H1 (cell line): ENCODE data around the gene ZNF561. TPM values are rescaled to one million over a fixed set of nuclear protein-coding genes. Genes with fewer than 3 reads are reported as not detected.

ENCODE experiments used
- CTCF ChIA-PET: fragments of 300-600 bp; sonication (Branson Sonifier 250); formaldehyde crosslinking; loops from one replicate; lab custom pipeline; 2021; ENCODE audit not compliant: partially characterized antibody; lab: Charles Lee
- POLR2A ChIA-PET: fragments of 300-600 bp; sonication (Branson Sonifier 250); formaldehyde crosslinking; loops from one replicate; lab custom pipeline; 2021; ENCODE audit warnings: inconsistent platforms; ENCODE audit not compliant: partially characterized antibody; lab: Charles Lee
- DNase-seq, 2 experiments: peaks; one replicate each; pipeline versions ENCODE4 v3.0.0 to v3.0.0-alpha.2; 2010 to 2022; ENCODE audit warnings: low spot score in 2 of 2, low read depth in 1 of 2, mixed read lengths in 1 of 2
- FAIRE-seq: peaks from 2 replicates; lab custom pipeline; 2011; peaks lifted over from hg19 to GRCh38; lab: Jason Lieb, UNC
- H2AFZ ChIP-seq: 2 replicates; pipeline ENCODE4 v1.8.1; 2012; ENCODE audit warnings: low read length, inconsistent platforms
- H2AK5ac ChIP-seq: 2 replicates; pipeline ENCODE4 v1.6.1; 2013; ENCODE audit warnings: low read depth, low read length
- H2BK120ac ChIP-seq: replicated peaks from 2 replicates; pipeline ENCODE3; 2013; ENCODE audit warnings: low read depth, low read length, inconsistent platforms
- H2BK12ac ChIP-seq: 2 replicates; pipeline ENCODE4 v1.6.1; 2013; ENCODE audit warnings: low read depth, low read length
- H2BK15ac ChIP-seq: 2 replicates; pipeline ENCODE4 v1.6.1; 2013; ENCODE audit warnings: low read length
- H2BK20ac ChIP-seq: 2 replicates; pipeline ENCODE4 v1.6.1; 2013; ENCODE audit warnings: low read length
- H2BK5ac ChIP-seq: 2 replicates; pipeline ENCODE4 v1.6.1; 2013; ENCODE audit warnings: low read depth, low read length
- H3K14ac ChIP-seq: 2 replicates; pipeline ENCODE4 v1.6.1; 2013; ENCODE audit warnings: inconsistent platforms; ENCODE audit not compliant: insufficient read length
- H3K18ac ChIP-seq: 2 replicates; pipeline ENCODE4 v1.6.1; 2013; ENCODE audit warnings: low read length; ENCODE audit errors: extremely low read depth
- H3K23ac ChIP-seq: 2 replicates; pipeline ENCODE4 v1.6.1; 2013; ENCODE audit warnings: inconsistent platforms; ENCODE audit not compliant: insufficient read length
- H3K23me2 ChIP-seq: 2 replicates; pipeline ENCODE4 v1.6.1; 2013; ENCODE audit warnings: low read depth, low read length
- H3K27ac ChIP-seq: 2 replicates; pipeline ENCODE4 v1.6.1; 2011; ENCODE audit warnings: low read depth, low read length, inconsistent platforms
- H3K27me3 ChIP-seq, 4 experiments: replicated peaks in 1 of 4; 1 replicate in 1 of 4; 2 replicates in 3 of 4; pipeline versions ENCODE4 v1.6.1 to v1.8.1; 2011 to 2013; ENCODE audit warnings: low read length in 3 of 4, mild to moderate bottlenecking in 3 of 4, inconsistent platforms in 2 of 4, mixed read lengths in 2 of 4, moderate library complexity in 1 of 4; ENCODE audit not compliant: control insufficient read depth in 3 of 4, insufficient read depth in 3 of 4; ENCODE audit errors: extremely low read depth in 1 of 4
- H3K36me3 ChIP-seq, 4 experiments: 2 replicates each; pipeline versions ENCODE4 v1.6.1 to v1.8.1; 2011 to 2013; ENCODE audit warnings: mild to moderate bottlenecking in 4 of 4, low read length in 3 of 4, moderate library complexity in 2 of 4, control low read depth in 1 of 4, inconsistent platforms in 1 of 4; ENCODE audit not compliant: insufficient read depth in 4 of 4, control insufficient read depth in 2 of 4
- H3K4ac ChIP-seq: replicated peaks from 2 replicates; pipeline ENCODE3; 2013; ENCODE audit warnings: low read length, low read depth, mixed read lengths, inconsistent platforms; ENCODE audit not compliant: insufficient read length
- H3K4me1 ChIP-seq, 4 experiments: replicated peaks in 1 of 4; 1 replicate in 1 of 4; 2 replicates in 3 of 4; pipeline versions ENCODE4 v1.6.1 to v1.8.1; 2011 to 2013; ENCODE audit warnings: low read length in 3 of 4, inconsistent platforms in 2 of 4, mixed read lengths in 1 of 4; ENCODE audit not compliant: insufficient read depth in 4 of 4, control insufficient read depth in 3 of 4
- H3K4me2 ChIP-seq, 2 experiments: 2 replicates each; pipeline versions ENCODE4 v1.6.1 to v1.8.1; 2011 to 2013; ENCODE audit warnings: low read depth in 2 of 2, low read length in 2 of 2, control low read depth in 1 of 2, inconsistent platforms in 1 of 2, mild to moderate bottlenecking in 1 of 2; ENCODE audit not compliant: insufficient read depth in 1 of 2
- H3K4me3 ChIP-seq, 4 experiments: fragments of 200-600, 300-600 bp in 1 of 4; sonication (generic), shearing (Covaris generic), sonication (Bioruptor Twin) in 1 of 4; 2 replicates each; pipeline versions ENCODE4 v1.5.1 to v1.8.1; 2011 to 2016; ENCODE audit warnings: low read length in 4 of 4, low read depth in 3 of 4, control low read depth in 2 of 4, inconsistent platforms in 2 of 4, mild to moderate bottlenecking in 2 of 4, mixed read lengths in 1 of 4, moderate library complexity in 1 of 4; ENCODE audit not compliant: insufficient read depth in 2 of 4; ENCODE audit errors: extremely low read depth in 1 of 4
- H3K56ac ChIP-seq: replicated peaks from 2 replicates; pipeline ENCODE3; 2013; ENCODE audit warnings: low read depth, mild to moderate bottlenecking, mixed read lengths, low read length, inconsistent platforms; ENCODE audit not compliant: insufficient read length
- H3K79me1 ChIP-seq: 2 replicates; pipeline ENCODE4 v1.6.1; 2013; ENCODE audit warnings: low read depth, low read length, control low read depth
- H3K79me2 ChIP-seq, 2 experiments: 2 replicates each; pipeline versions ENCODE4 v1.6.1 to v1.8.1; 2012 to 2013; ENCODE audit warnings: low read length in 2 of 2, mild to moderate bottlenecking in 2 of 2, inconsistent platforms in 1 of 2; ENCODE audit not compliant: insufficient read depth in 2 of 2, control insufficient read depth in 1 of 2
- H3K9ac ChIP-seq, 4 experiments: replicated peaks in 1 of 4; 1 replicate in 1 of 4; 2 replicates in 3 of 4; pipeline versions ENCODE4 v1.6.1 to v1.8.1; 2011 to 2013; ENCODE audit warnings: low read depth in 3 of 4, low read length in 3 of 4, control low read depth in 2 of 4, mild to moderate bottlenecking in 2 of 4, moderate library complexity in 2 of 4, inconsistent platforms in 1 of 4; ENCODE audit errors: extremely low read depth in 1 of 4
- H3K9me3 ChIP-seq, 2 experiments: 2 replicates each; pipeline versions ENCODE4 v1.6.1 to v1.8.1; 2012 to 2013; ENCODE audit warnings: mild to moderate bottlenecking in 2 of 2, moderate library complexity in 2 of 2, control low read depth in 1 of 2, inconsistent platforms in 1 of 2, low read depth in 1 of 2, low read length in 1 of 2, mixed read lengths in 1 of 2; ENCODE audit not compliant: insufficient read depth in 2 of 2
- H4K20me1 ChIP-seq, 2 experiments: replicated peaks in 1 of 2; 2 replicates each; pipeline versions ENCODE3 to v1.8.1; 2011 to 2013; ENCODE audit warnings: inconsistent platforms in 2 of 2, low read length in 2 of 2, mild to moderate bottlenecking in 1 of 2; ENCODE audit not compliant: insufficient read depth in 2 of 2, control insufficient read depth in 1 of 2
- H4K5ac ChIP-seq: 2 replicates; pipeline ENCODE4 v1.6.1; 2013; ENCODE audit warnings: low read length, low read depth, mixed read lengths, inconsistent platforms; ENCODE audit not compliant: insufficient read length
- H4K8ac ChIP-seq: 2 replicates; pipeline ENCODE4 v1.8.0; 2013; ENCODE audit warnings: mild to moderate bottlenecking, moderate library complexity, low read length, inconsistent platforms; ENCODE audit not compliant: insufficient read depth; ENCODE audit errors: extremely low read depth
- H4K91ac ChIP-seq: replicated peaks from 2 replicates; pipeline ENCODE3; 2013; ENCODE audit warnings: low read length, mixed read lengths, inconsistent platforms; ENCODE audit not compliant: insufficient read length
- CTBP2 ChIP-seq: IDR thresholded peaks from 2 replicates; pipeline ENCODE4 v1.7.0; 2011; ENCODE audit warnings: borderline replicate concordance, mild to moderate bottlenecking, moderate library complexity, mixed read lengths, low read length; ENCODE audit not compliant: insufficient read depth, insufficient read length
- KDM5A ChIP-seq: fragments of 200-600 bp; IDR thresholded peaks from 2 replicates; pipeline ENCODE4 v1.7.1; 2012; ENCODE audit warnings: mild to moderate bottlenecking, low read length, inconsistent platforms, mixed read lengths
- RBBP5 ChIP-seq: IDR thresholded peaks from 2 replicates; pipeline ENCODE4 v1.7.1; 2012; ENCODE audit warnings: low read depth, mild to moderate bottlenecking, inconsistent platforms, low read length, moderate library complexity, borderline replicate concordance
- SIN3A ChIP-seq, 2 experiments: IDR thresholded peaks in 1 of 2; conservative IDR thresholded peaks in 1 of 2; 2 replicates each; pipeline ENCODE4 v1.6.1; 2011 to 2012; ENCODE audit warnings: low read length in 2 of 2, improper control_type of control experiment in 1 of 2, low read depth in 1 of 2, mild to moderate bottlenecking in 1 of 2
- TBP ChIP-seq: IDR thresholded peaks from 2 replicates; pipeline ENCODE4 v1.6.1; 2011; ENCODE audit warnings: low read depth, low read length, improper control_type of control experiment
- WGBS, 2 experiments: shearing (Covaris generic) in 1 of 2; methylation state at CpG; one replicate each; pipeline versions ENCODE4 v1.1.6 to v1.1.7; 2013 to 2015; ENCODE audit warnings: low lambda C conversion rate in 2 of 2, mixed read lengths in 2 of 2, inconsistent platforms in 1 of 2, low coverage in 1 of 2, missing lambda C conversion rate in 1 of 2; ENCODE audit not compliant: insufficient replicate concordance in 2 of 2, insufficient coverage in 1 of 2, insufficient read length in 1 of 2; ENCODE audit errors: extremely low coverage in 1 of 2, missing lambda C conversion rate in 1 of 2; 5-methylcytosine and 5-hydroxymethylcytosine counted together
- polyA plus RNA-seq, 7 experiments: library from polyadenylated mRNA; depleted of rRNA in 3 of 7; stranded (reverse) in 5 of 7; unstranded in 2 of 7; fragments of >200 nt in 5 of 7; fragments of 200-250 nt in 2 of 7; gene quantifications; 1 replicate in 5 of 7; 2 replicates in 1 of 7; 4 replicates in 1 of 7; pipeline versions ENCODE4 v1.2.1 to v1.2.3, GENCODE V29; 2011 to 2013; ENCODE audit warnings: missing spikeins in 2 of 7, mixed read lengths in 2 of 7
- total RNA-seq: library from RNA; stranded (reverse); fragmentation: NEBNext Ultra II Directional; extraction: Animal tissue kit (Norgen Biotek cat#: 25700); gene quantifications from 2 replicates; pipeline ENCODE4 v1.2.1, GENCODE V29; 2021

The ZNF561 gene
- total and polyA plus RNA-seq, 2 of the 8 experiments (the other 6 are each of a cell fraction or from before 2014, with no cell fraction given): 28.6 to 64.7 TPM

- CTCF ChIA-PET: interaction anchor here (0.6 kb wide), 1 partner anchor 45 kb away, joined by 3 read pairs; no protein-coding TSS in a partner anchor
- Histone ChIP-seq H3K23ac (no peak overlapping the region), H3K27ac (no peak overlapping the region), H3K18ac (no peak overlapping the region), H3K56ac (no peak overlapping the region), H3K23me2 (no peaks in the 10 kb centered on the region; the same call in 1 of the 2 replicates), H4K5ac (no peak overlapping the region), H3K9me3 (peaks cover 18 to 20% of the 10 kb centered on the region in 2 experiments), H4K8ac (no peak overlapping the region), H2BK5ac (no peak overlapping the region), H2AFZ (no peak overlapping the region), H3K4me3 (no peak overlapping the region), H2BK15ac (no peak overlapping the region), H3K14ac (no peak overlapping the region), H3K9ac (no peak overlapping the region), H2BK120ac (no peak overlapping the region), H4K91ac (no peak overlapping the region), H2BK20ac (no peak overlapping the region), H2AK5ac (no peak overlapping the region), H3K79me2 (no peaks in the 10 kb centered on the region), H3K4me2 (no peak overlapping the region), H3K79me1 (no peaks in the 10 kb centered on the region), H4K20me1 (no peaks in the 10 kb centered on the region), H2BK12ac (no peak overlapping the region), H3K4me1 (no peaks in the 10 kb centered on the region; a peak in 1 of 7 replicates), H3K27me3 (no peaks in the 10 kb centered on the region), H3K36me3 (peaks cover 0 to 44% (median 13%) of the 10 kb centered on the region in 4 experiments; a peak in 6 of 8 replicates), H3K4ac (no peak overlapping the region)
- POLR2A ChIA-PET: no interaction called here
- FAIRE-seq (no peak), DNase-seq (no peak)
- 100% methylated on average over 1 of the region's 1 CpG; no CpG with 5 or more reads in 1 of the 2 experiments for WGBS, 2 experiments
- TF ChIP-seq TBP (no peak), RBBP5 (no peak), KDM5A (no peak), CTBP2 (no peak), SIN3A (conservative IDR thresholded peaks at IDR 0.05 in 1 of 2, IDR thresholded peaks at IDR 0.05 in 1 of 2; ENCODE audit: low read depth in 1 of 2, low read length in 2 of 2) (no peak)
These were observed 19.9 kb upstream of the ZNF561 start for GRCh38 chr19:9640956-9641355.
